Measurements from ENCODE around the gene MICALL1.

The MICALL1 gene

DNA sequence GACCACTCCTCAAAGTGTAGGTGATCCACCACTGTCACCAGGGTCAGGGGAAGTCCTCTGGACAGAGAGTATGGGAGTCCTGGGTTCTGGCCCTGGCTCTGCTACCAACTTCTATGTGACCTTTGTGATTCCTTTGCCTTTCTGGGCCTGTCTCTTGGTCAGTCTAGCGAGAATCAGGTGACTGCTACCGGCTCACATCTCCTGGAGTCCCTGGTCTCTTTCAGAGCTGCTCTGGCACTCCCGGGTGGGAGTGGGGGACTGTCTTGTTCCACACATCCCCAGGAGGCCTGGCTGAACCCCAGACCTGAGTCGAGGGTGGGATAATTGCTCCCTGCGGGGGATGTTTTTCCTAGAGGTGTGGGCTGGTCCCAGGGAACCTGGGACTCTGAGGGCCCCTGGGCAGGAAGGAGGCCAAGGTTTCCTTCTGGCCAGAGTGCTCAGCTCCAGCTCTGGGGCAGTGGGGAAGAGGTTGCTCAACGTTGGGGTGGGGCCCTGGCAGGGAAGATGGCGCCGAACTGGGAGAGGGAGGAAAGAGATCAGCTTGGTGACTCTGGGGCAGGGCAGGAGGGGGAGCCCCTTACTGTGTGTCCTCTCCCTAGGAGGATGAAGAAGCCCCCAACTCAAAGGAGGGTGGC is 76.2 kb downstream of the MICALL1 start:
- no peak for DNase-seq (ENCODE audit: low read depth in 2 of 2)

DNA sequence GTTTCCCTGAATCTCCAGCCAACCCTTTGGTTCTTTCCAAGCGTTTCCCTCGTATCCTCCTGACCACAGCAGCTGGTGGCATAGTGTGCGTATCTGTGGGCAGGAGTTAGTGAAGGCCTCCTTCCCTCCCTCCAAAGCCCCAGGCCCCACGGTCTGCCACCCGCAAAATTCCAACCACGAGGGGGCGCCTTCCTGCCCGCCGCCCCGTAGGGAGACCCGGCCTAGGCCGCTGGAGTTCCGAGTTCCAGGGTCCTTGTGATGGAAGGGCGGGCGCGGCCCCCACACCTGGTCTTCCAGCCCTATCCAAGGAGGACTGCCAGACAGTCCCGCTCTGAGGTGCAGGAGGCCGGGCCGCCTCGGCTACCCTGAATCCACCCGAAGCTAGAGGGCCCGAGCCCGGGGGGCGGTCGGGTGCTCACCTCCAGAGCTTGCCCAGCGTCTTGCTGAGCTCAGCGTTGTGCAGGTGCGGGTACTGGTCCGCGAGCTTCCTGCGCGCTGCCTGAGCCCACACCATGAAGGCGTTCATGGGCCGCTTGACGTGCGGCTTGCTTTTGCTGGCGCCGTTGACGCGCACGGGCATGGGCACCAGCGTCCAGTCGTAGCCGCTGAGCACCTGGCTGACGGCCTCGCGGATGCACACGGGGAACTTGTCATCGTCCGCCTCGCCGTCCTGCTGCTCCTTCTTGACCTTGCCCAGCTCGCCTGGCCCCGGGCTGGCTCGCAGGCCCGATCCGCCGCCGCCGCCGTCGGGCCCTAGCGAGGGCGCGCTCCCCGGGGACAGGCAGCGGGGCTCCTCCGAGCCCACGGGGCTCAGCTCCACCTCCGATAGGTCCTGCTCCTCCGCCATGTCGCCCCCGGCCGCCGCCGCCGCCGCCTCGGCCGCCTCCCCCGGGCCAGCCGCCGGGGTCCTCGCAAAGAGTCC is 77.1 kb downstream of the MICALL1 start:
- DNase-seq (ENCODE audit: low read depth in 2 of 2) = no peak

DNA sequence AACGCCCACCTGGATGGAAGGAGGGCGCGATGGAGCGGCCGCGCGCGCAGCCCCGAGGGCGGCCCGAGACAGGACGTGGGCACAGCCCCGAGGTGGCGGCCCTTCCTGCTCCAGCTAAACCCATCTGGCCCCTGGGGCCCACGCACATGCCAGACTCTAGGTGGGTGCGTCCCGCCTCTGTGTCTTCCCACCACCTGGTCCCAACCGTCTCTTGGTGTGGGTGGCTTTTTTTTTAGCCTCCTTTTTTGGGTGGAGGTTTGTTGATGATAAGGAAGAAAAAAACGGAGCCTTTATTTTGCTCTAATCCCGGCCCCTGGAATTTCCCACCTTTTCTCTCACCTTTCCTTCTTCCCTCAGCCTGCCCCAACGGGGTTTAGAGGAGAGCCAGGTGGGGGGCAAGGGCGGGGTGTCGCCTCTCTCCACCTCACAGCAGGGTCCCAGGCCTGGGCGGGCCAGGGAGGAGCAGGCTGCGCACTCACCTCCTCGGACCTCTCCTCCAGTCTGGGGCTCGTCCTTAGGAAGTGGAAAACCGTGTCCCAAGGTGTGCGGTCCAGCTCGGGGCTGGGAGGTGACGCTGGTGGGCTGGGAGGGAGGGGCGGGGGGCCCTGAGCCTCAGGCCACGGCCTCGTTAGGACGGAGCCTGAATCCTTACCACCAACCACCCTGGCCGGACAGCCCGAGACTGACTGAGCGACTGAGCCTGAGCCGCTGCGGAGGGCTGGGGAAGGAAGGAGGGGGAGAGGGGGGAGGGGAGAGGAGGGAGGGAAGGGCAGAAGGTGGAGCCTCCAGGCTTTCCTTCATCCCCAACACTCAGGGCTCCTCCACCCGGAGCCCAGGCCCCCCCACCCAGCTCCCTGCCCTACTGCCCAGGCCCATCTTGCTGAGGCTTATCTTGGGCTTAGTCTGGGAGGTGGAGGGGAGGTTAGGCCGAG is 78.0 kb downstream of the MICALL1 start, which contains the start of gene SOX10:
Gene SOX10, minus strand, starts transcription at position 696 of the 932 bp plus-strand sequence. CDS start 771 bp downstream, outside the sequence.
- DNase-seq (ENCODE audit: low read depth in 2 of 2) = no peak

DNA sequence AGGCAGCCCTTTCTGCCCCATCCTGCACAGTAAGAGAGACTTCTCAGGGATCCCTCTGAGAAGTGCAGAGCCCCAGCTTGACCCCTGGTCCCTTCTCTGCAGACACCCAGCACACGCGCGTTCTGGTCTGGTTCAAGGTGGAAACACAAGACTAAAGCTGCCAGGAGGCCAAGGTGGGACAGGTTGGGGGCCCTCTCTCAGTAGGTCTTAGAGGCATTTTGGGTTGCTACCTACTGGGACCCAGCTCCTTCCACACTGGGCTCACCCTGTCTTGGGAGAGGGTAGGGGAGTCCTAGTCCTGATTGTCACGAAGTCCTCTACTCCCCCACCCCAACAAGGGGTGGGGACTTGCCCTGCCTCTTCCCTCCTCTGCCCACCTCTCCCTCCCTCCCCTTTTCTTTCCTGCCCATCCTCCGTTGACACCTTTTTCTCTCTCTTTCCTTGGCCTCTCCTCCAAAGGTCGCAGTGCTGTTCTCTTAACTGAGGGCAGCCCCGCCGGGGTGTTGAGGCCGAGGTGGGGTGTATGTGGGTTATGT is 79.0 kb downstream of the MICALL1 start:
- no peak for DNase-seq (ENCODE audit: low read depth in 2 of 2)

DNA sequence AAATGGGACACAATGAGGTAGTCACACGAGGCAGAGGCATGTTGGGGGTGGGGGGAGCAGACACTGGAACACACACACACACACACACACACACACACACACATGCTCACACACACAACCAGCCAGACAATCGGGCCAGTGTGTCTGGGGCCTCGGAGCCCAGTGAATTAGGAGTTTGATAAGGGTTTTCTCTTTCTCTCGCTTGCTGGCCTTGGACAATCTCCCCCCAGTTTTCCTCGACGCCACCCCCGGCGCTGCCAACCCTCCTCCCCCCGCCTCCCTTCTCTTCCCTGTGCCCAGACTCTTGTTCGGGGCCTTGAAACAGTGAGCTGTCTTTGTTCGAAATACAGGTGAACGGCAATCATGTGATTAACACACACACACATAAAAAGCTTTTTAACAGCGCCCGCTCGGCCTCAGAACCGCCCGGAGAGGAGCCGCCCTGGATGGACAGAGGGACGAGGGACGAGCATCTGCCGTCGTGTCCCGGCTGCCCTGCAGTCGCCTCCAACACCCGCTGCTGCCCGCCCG is 79.7 kb downstream of the MICALL1 start:
- DNase-seq (ENCODE audit: low read depth in 2 of 2) = no peak

DNA sequence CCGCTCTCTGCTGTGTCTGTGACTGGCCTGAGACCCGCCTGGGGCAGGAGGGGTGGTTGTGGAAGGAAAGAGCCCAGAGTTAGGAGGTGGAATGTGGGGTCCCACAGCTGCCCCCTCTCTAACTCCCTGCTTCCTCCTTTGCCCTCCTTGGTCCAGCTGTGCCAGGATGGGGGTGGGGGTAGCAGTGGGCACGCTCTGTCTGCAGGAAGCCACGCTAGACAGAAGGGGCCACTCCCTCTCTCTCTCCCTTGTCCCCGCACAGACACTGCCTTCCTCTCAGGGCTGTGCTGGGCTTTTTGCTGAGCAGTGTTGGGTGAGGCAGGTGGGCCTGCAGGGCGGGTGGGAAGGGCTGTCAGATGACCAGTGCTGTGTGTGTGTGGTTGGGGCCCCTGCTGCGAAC is 80.3 kb downstream of the MICALL1 start:
- DNase-seq (ENCODE audit: low read depth in 2 of 2) = no peak

DNA sequence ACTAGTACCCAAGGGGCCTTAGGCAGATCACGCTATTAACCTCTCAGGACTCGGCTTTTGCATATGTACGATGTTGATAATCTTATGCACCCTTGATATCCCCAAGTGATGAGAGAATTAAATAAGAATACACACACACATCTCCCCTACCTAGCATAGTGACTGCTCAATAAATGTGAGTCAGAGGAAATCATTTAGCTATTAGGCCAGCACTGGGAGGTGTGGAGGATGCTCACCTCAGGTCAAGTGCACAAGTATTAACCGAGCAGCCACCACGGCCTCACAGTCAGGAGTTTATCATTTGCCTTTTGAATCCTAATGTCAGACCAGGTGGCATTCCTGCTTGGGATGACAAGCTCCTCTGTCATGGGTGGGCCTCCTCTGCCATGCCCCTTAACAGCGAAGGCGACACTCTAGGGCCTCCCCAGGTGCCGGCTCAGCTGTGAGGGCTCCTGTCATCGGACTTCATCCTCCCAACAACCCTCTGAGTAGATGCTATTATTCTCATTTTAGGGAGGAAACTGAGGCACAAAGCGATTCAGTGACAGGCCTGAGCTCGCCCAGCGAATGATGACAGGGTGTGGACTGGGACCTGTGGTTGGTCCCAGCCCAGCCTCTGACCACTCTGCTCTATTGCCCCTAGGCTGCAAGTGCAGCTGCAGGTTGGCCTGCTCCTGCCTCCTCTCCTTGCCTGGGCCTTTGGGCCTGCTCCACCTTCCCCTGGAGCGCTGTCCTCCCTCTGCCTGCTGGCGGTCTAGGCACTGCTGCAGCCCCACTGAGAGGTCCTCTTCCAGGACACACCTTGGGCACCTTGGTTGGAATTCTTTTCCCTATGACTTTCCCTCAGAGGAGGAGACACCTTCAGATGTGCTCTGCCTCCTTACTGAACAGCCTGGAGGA is 83.3 kb downstream of the MICALL1 start:
- no peak for DNase-seq (ENCODE audit: low read depth in 2 of 2)

DNA sequence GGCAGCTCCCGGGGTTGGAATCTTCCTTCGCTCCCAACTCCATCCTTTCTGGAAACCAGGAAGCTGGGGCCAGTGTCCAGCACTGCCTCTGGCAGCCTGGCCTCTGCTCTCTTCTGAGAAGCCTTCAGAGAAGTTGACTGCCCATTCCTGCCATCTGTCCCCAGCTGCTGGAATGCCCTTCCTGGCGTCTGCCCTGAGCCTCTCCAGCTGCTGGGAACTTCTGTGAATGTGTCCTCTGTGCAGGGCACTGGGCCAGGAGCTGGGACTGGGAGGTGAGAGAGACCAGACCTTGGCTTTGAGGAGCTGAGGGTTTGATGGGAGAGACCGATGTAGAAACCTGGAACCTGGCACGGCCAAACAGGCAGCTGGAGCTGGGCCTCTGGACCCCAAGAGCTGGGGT is 84.2 kb downstream of the MICALL1 start:
- no peak for DNase-seq (ENCODE audit: low read depth in 2 of 2)

DNA sequence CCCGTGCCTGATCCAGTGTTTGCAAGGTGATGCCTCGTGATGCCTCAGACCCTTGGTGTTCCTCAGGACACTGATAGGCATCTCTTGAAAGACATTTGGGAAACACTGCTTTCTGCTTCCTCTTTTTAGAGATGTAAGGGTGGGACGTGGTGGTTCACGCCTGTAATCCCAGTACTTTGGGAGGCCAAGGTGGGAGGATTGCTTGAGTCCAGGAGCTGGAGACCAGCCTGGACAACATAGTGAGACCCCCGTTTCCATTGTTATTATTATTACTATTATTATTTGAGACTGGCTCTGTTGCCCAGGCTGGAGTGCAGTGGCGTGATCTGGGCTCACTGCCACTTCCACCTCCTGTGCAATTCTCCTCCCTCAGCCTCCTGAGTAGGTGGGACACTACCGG is 84.8 kb downstream of the MICALL1 start:
- no peak for DNase-seq (ENCODE audit: low read depth in 2 of 2)

DNA sequence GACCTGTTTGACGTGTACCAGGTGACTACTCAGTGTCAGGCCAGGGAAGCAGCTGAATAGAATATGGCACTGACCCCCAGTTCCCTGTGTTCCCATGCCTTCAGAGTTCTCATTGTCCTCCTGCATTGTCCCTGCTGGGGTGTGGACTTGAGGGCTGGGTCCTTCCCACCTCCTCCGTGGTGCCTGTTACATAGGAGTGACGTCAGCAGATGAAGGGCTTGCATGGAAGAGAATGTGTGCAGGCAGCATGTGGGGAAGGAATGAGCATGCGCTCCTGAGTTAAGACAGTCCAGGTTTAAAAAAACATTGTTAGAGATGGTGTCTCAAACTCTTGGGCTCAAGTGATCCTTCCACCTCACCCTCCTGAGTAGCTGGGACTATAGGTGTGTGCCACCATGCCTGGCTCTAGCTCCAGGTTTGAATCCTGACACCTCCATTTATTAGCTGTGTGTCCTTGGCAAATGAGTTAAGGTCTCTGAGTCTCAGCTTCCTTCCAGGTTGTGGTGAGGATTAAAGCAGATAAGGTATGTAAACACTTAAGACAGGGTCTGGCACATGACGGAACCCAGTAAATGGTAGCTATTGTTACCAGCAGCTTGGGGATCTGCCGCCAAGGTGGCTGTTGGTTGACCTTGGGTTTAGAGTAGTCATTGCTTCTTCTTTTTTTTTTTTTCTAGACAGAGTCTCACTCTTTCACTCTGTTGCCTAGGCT is 85.8 kb downstream of the MICALL1 start:
- DNase-seq (ENCODE audit: low read depth in 2 of 2) = no peak
